Upper lobe of left lung (tissue), 6 donors: Measurements from ENCODE around the gene SIK3. TPM values are rescaled to one million over a fixed set of nuclear protein-coding genes. Genes with fewer than 3 reads are reported as not detected.

ENCODE experiments used
- ATAC-seq, 2 donors: fragments of 200-7000 bp; cut with Tn5 transposase; one replicate each; pipeline ENCODE4 v1.9.1; 2022; ENCODE audit warnings: mild to moderate bottlenecking in 2 of 2, moderate library complexity in 2 of 2; ENCODE audit not compliant: low FRiP score in 2 of 2
- DNase-seq, 2 donors: peaks; one replicate each; pipeline ENCODE4 v3.0.0-alpha.2; 2019 to 2020
- H3K27ac ChIP-seq, 4 donors: fragments of 200-600 bp; sonication (generic); one replicate each; pipeline ENCODE4 v1.5.1; 2016 to 2019
- H3K27me3 ChIP-seq, 4 donors: fragments of 200-600 bp; sonication (generic); one replicate each; pipeline ENCODE4 v1.5.1; 2017 to 2019
- H3K36me3 ChIP-seq, 4 donors: fragments of 200-600 bp; sonication (generic); one replicate each; pipeline ENCODE4 v1.5.1; 2016 to 2019
- H3K4me1 ChIP-seq, 4 donors: fragments of 200-600 bp; sonication (generic); one replicate each; pipeline ENCODE4 v1.5.1; 2018 to 2019
- H3K4me3 ChIP-seq, 4 donors: fragments of 200-600 bp; sonication (generic); one replicate each; pipeline ENCODE4 v1.5.1; 2017 to 2019; ENCODE audit warnings: mild to moderate bottlenecking in 2 of 4, moderate library complexity in 1 of 4
- H3K9me3 ChIP-seq, 4 donors: fragments of 200-600 bp; sonication (generic); one replicate each; pipeline ENCODE4 v1.5.1; 2018 to 2019
- CTCF ChIP-seq, 6 experiments: fragments of 450-650 bp in 4 of 6; fragments of 200-600 bp in 2 of 6; sonication (generic) in 2 of 6; IDR thresholded peaks; one replicate each; pipeline ENCODE4 v1.5.1; 2016 to 2019; ENCODE audit warnings: antibody characterized with exemption in 6 of 6
- EP300 ChIP-seq, 4 donors: sonication (generic); formaldehyde crosslinking; IDR thresholded peaks; one replicate each; pipeline ENCODE4 v1.5.1; 2017; ENCODE audit warnings: antibody characterized with exemption in 4 of 4, control low read depth in 2 of 4
- POLR2A ChIP-seq, 4 donors: fragments of 450-650 bp; IDR thresholded peaks; one replicate each; pipeline ENCODE4 v1.5.1; 2016 to 2017; ENCODE audit warnings: antibody characterized with exemption in 4 of 4, mild to moderate bottlenecking in 2 of 4
- POLR2AphosphoS5 ChIP-seq, 2 donors: sonication (generic); formaldehyde crosslinking; IDR thresholded peaks; one replicate each; pipeline ENCODE4 v1.5.1; 2017; ENCODE audit warnings: antibody characterized with exemption in 2 of 2
- WGBS, 2 donors: methylation state at CpG; one replicate each; pipeline ENCODE4 v1.1.5; 2017 to 2018; 5-methylcytosine and 5-hydroxymethylcytosine counted together
- total RNA-seq, 6 donors: library from RNA; depleted of rRNA in 4 of 6; stranded (reverse); fragments of >200 nt in 4 of 6; gene quantifications; one replicate each; pipeline versions ENCODE4 v1.1.0 to v1.2.1, GENCODE V29; 2016 to 2021
- donor health status: DM: no; HTN: no; CAD: no; lungs with moderate emphysema.
- donor health status: DM: no; HTN: yes; CAD: no; lungs with severe emphysema.

The SIK3 gene
- total RNA-seq, 6 donors from 2014 or later: 26.9 to 115 (median 43.7) TPM

DNA sequence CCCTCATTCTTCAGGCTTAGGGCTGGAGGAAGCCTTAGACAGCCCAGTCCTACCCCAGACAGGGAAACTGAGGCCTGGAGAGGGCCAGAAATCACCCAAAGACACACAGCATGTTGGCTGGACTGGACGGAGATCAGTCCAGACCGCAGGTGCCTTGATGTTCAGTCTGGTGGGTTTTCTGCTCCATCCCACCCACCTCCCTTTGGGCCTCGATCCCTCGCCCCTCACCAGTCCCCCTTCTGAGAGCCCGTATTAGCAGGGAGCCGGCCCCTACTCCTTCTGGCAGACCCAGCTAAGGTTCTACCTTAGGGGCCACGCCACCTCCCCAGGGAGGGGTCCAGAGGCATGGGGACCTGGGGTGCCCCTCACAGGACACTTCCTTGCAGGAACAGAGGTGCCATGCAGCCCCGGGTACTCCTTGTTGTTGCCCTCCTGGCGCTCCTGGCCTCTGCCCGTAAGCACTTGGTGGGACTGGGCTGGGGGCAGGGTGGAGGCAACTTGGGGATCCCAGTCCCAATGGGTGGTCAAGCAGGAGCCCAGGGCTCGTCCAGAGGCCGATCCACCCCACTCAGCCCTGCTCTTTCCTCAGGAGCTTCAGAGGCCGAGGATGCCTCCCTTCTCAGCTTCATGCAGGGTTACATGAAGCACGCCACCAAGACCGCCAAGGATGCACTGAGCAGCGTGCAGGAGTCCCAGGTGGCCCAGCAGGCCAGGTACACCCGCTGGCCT is 267.9 kb downstream of the SIK3 start:
- no peak for ATAC-seq
- H3K27ac ChIP-seq: no peak overlapping the region
- H3K4me1 ChIP-seq: peaks cover 9 to 16% (median 15%) of the 10 kb centered on the region in 4 donors
- H3K27me3 ChIP-seq: no peaks in the 10 kb centered on the region
- DNase-seq: no peak
- no peaks in the 10 kb centered on the region for H3K9me3 ChIP-seq
- 95 to 96% methylated on average over 11 to 15 of the region's 17 CpGs for WGBS, 2 donors
- TF ChIP-seq EP300 (IDR thresholded peaks at IDR 0.05) (no peak), POLR2A (IDR thresholded peaks at IDR 0.05) (no peak), CTCF (IDR thresholded peaks at IDR 0.05) (no peak), POLR2AphosphoS5 (IDR thresholded peaks at IDR 0.05) (no peak)
- no peaks in the 10 kb centered on the region for H3K36me3 ChIP-seq
- no peak overlapping the region for H3K4me3 ChIP-seq

- no peaks in the 10 kb centered on the region for H3K36me3 ChIP-seq
- no peaks in the 10 kb centered on the region for H3K27me3 ChIP-seq
- H3K4me3 ChIP-seq: no peak within 1 kb of the TSS
- 74% methylated on average over 9 of the region's 9 CpGs; no CpG with 5 or more reads in 1 of the 2 donors for WGBS, 2 donors
- no peak for ATAC-seq
- peaks cover 2 to 9% (median 8%) of the 10 kb centered on the region in 4 donors for H3K4me1 ChIP-seq
- no peak for DNase-seq
- no peak within 1 kb of the TSS for H3K27ac ChIP-seq
- TF ChIP-seq POLR2A (IDR thresholded peaks at IDR 0.05): no peak
- no peak for TF ChIP-seq CTCF (IDR thresholded peaks at IDR 0.05)
- no peak for TF ChIP-seq EP300 (IDR thresholded peaks at IDR 0.05)
- TF ChIP-seq POLR2AphosphoS5 (IDR thresholded peaks at IDR 0.05): no peak
- H3K9me3 ChIP-seq: no peaks in the 10 kb centered on the region
Observed at GRCh38 chr11:116829525-116830183, 268.6 kb downstream of the SIK3 start, which contains the start of gene APOC3. APOC3 (plus strand) TSS chr11:116829907; CDS start chr11:116830583, 676 bp downstream.

GRCh38 chr11:116828632-116829524 is 269.4 kb downstream of the SIK3 start:
- Histone ChIP-seq H3K27me3 (no peaks in the 10 kb centered on the region), H3K27ac (no peak overlapping the region), H3K36me3 (no peaks in the 10 kb centered on the region), H3K9me3 (no peaks in the 10 kb centered on the region), H3K4me1 (peaks cover 0 to 8% (median 4%) of the 10 kb centered on the region in 4 donors), H3K4me3 (no peak overlapping the region)
- WGBS, 2 donors: 75 to 78% methylated on average over 9 to 16 of the region's 16 CpGs
- no peak for ATAC-seq
- no peak for DNase-seq
- TF ChIP-seq EP300 (IDR thresholded peaks at IDR 0.05) (no peak), POLR2AphosphoS5 (IDR thresholded peaks at IDR 0.05) (no peak), CTCF (IDR thresholded peaks at IDR 0.05) (no peak), POLR2A (IDR thresholded peaks at IDR 0.05) (no peak)

GRCh38 chr11:116827461-116827860 is 270.8 kb downstream of the SIK3 start:
- no peak overlapping the region for H3K4me3 ChIP-seq
- no peak overlapping the region for H3K27ac ChIP-seq
- no peaks in the 10 kb centered on the region for H3K9me3 ChIP-seq
- no peak for DNase-seq
- peaks cover 0 to 7% (median 3%) of the 10 kb centered on the region in 4 donors for H3K4me1 ChIP-seq
- TF ChIP-seq POLR2A (IDR thresholded peaks at IDR 0.05) (no peak), CTCF (IDR thresholded peaks at IDR 0.05) (no peak), POLR2AphosphoS5 (IDR thresholded peaks at IDR 0.05) (no peak), EP300 (IDR thresholded peaks at IDR 0.05) (no peak)
- H3K36me3 ChIP-seq: no peaks in the 10 kb centered on the region
- no peaks in the 10 kb centered on the region for H3K27me3 ChIP-seq
- no peak for ATAC-seq
- WGBS, 2 donors: 90 to 93% methylated on average over 2 to 6 of the region's 6 CpGs
